Measurements from ENCODE around the gene DPYD. TPM values are rescaled to one million over a fixed set of nuclear protein-coding genes. Genes with fewer than 3 reads are reported as not detected.

The DPYD gene
- total RNA-seq, 1 donor from 2014 or later: 5.9 TPM

DNA sequence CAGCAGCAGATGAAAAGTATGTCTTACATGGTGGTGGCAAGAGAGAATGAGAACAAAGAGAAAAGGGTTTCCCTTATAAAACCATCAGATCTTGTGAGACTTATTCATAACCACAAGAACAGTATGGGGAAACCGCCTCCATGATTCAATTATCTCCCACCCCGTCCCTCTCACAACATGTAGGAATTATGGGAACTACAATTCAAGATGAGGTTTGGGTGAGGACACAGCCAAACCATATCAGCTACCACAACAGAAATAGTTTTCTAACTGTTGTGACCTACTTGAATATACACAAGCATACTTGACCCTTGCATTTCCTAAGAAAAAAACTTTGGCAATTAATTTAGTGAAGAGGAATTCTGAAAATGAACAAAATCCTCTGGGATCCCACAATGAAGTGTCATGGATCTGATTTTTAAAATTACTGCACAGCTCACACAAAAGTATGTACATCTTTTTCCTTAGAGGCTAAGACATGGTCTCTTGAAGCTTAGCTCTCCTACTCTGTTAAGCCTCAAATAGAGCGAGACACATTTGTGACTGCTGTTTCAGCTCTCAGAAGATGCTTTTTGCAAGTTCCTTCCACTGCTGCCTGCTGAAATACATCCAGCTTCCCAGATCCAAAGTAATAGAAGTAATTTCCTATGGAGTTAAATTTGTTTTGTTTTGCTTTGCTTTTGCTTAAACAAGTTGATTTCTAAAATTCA, 265.8 kb downstream of the DPYD start:
- no peak overlapping the region for H3K27ac Mint-ChIP-seq (ENCODE audit: unreplicated experiment)
- H3K27me3 Mint-ChIP-seq (ENCODE audit: low read depth): no peaks in the 10 kb centered on the region
- no peaks in the 10 kb centered on the region for H3K9me3 Mint-ChIP-seq
- TF ChIP-seq, protein P1, sequence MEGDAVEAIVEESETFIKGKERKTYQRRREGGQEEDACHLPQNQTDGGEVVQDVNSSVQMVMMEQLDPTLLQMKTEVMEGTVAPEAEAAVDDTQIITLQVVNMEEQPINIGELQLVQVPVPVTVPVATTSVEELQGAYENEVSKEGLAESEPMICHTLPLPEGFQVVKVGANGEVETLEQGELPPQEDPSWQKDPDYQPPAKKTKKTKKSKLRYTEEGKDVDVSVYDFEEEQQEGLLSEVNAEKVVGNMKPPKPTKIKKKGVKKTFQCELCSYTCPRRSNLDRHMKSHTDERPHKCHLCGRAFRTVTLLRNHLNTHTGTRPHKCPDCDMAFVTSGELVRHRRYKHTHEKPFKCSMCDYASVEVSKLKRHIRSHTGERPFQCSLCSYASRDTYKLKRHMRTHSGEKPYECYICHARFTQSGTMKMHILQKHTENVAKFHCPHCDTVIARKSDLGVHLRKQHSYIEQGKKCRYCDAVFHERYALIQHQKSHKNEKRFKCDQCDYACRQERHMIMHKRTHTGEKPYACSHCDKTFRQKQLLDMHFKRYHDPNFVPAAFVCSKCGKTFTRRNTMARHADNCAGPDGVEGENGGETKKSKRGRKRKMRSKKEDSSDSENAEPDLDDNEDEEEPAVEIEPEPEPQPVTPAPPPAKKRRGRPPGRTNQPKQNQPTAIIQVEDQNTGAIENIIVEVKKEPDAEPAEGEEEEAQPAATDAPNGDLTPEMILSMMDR (conservative IDR thresholded peaks at IDR 0.05): no peak
- H3K4me1 Mint-ChIP-seq: peaks cover under 1% of the 10 kb centered on the region
- H3K4me3 Mint-ChIP-seq: no peak overlapping the region
- no peaks in the 10 kb centered on the region for H3K36me3 Mint-ChIP-seq (ENCODE audit: low read depth)
- no peak for DNase-seq (ENCODE audit: low read depth, low spot score)

DNA sequence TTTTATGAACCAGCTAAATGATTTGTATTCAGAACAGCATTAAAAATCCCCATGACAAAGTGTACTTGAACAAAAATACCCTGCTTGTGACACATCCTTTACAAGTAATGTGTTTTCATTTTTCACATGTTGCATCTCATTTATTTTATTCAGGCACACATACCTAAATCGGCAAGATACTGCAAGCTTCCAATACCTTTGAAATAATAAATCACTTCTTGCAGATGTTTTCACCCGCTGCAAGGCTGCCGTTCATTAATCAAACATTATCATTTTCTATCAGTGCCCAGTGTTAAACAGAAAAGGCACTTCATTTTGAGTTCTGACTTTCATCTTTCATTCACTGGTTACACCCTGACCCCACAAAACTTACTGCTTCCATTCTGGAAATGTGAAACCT, 269.6 kb downstream of the DPYD start:
- no peak overlapping the region for H3K27ac Mint-ChIP-seq (ENCODE audit: unreplicated experiment)
- H3K9me3 Mint-ChIP-seq: peaks cover under 1% of the 10 kb centered on the region
- no peak overlapping the region for H3K4me3 Mint-ChIP-seq
- TF ChIP-seq, protein P1 (conservative IDR thresholded peaks at IDR 0.05): no peak
- no peak for DNase-seq (ENCODE audit: low read depth, low spot score)
- peaks cover 4% of the 10 kb centered on the region for H3K4me1 Mint-ChIP-seq
- no peaks in the 10 kb centered on the region for H3K27me3 Mint-ChIP-seq (ENCODE audit: low read depth)
- peaks cover 3% of the 10 kb centered on the region for H3K36me3 Mint-ChIP-seq (ENCODE audit: low read depth)

DNA sequence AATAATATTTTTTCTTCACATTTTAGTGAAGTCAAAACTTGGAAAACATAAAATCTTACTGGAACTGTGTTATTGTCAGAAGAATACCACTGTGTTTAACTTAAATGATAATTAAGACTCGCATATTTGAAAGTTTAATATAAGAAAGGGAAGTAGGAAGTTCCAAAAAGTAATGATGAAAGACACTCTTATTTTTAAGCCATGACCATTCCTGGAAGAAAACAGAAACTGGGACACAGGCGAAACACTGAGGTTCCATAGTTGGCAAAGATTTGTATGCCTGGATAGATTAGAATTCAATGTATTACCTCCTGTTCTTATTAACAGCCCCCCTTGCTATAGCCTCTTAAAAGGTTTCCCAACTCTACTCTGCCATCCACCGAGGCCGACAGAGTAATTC, 271.2 kb downstream of the DPYD start:
- no peak overlapping the region for H3K27ac Mint-ChIP-seq (ENCODE audit: unreplicated experiment)

DNA sequence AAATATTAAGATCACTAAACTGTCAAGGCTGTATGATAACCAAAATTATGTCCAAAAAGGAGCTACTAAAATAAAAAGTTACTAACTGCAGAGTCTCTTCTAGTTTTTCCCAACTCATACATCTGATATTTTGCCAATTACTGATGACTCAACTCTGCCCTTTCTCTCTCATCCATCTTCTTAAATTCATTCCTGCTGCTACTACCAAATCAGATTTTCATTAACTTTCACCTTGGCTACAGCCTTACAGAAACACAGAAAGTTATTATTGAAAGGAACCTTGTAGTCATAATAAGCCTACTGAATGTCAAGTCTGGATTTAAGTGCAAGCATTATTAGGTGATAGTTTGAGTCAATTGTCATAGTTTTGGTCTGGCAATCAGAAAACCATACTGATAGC, 273.1 kb downstream of the DPYD start:
- TF ChIP-seq, protein P1 (conservative IDR thresholded peaks at IDR 0.05): no peak
- DNase-seq (ENCODE audit: low read depth, low spot score): no peak
- Mint-ChIP-seq H3K36me3 (ENCODE audit: low read depth) (peaks cover 8% of the 10 kb centered on the region), H3K27ac (ENCODE audit: unreplicated experiment) (no peak overlapping the region), H3K9me3 (peaks cover 9% of the 10 kb centered on the region), H3K4me3 (no peak overlapping the region), H3K4me1 (peaks cover 4% of the 10 kb centered on the region), H3K27me3 (ENCODE audit: low read depth) (no peaks in the 10 kb centered on the region)

More for the DNA sequence above, 271.2 kb downstream of the DPYD start:
- H3K9me3 Mint-ChIP-seq: peaks cover 6% of the 10 kb centered on the region
- peaks cover 4% of the 10 kb centered on the region for H3K4me1 Mint-ChIP-seq
- TF ChIP-seq, protein P1 (conservative IDR thresholded peaks at IDR 0.05): no peak
- H3K4me3 Mint-ChIP-seq: no peak overlapping the region
- DNase-seq (ENCODE audit: low read depth, low spot score): no peak
- peaks cover 5% of the 10 kb centered on the region for H3K36me3 Mint-ChIP-seq (ENCODE audit: low read depth)
- no peaks in the 10 kb centered on the region for H3K27me3 Mint-ChIP-seq (ENCODE audit: low read depth)

DNA sequence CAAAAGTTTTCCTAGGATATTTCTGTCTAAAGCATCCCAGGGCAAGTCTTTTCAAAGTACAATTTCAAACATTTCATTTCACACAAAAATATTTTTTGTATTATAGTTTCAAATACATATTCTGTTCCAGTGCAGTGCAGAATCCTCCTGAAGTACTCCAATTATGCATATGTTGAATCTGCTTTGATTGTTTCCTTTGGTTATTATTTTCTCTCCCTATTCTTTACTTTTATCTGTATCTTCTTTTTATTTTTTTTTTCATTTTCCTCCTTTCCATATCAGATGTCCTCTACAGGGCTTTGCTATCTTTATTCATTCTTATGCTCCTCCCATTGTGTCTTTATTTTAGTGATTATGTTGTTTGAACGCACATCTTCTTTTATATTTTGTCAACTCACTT, 274.8 kb downstream of the DPYD start:
- Mint-ChIP-seq H3K27ac (ENCODE audit: unreplicated experiment) (no peak overlapping the region), H3K4me3 (no peak overlapping the region), H3K27me3 (ENCODE audit: low read depth) (no peaks in the 10 kb centered on the region), H3K4me1 (peaks cover 4% of the 10 kb centered on the region), H3K9me3 (peaks cover 10% of the 10 kb centered on the region), H3K36me3 (ENCODE audit: low read depth) (peaks cover 8% of the 10 kb centered on the region)
- TF ChIP-seq, protein P1 (conservative IDR thresholded peaks at IDR 0.05): no peak
- no peak for DNase-seq (ENCODE audit: low read depth, low spot score)
